ENCODE results near the gene TEX2. TPM values are rescaled to one million over a fixed set of nuclear protein-coding genes. Genes with fewer than 3 reads are reported as not detected.

TEX2 gene
- total and polyA plus RNA-seq, 2 experiments from 2014 or later, result 18.7 to 23.5 TPM

GRCh38 chr17:64102627-64103390 is 160.3 kb downstream of the TEX2 start:
- no peak for TF ChIP-seq CTCF (IDR thresholded peaks at IDR 0.05; ENCODE audit: low read depth, low read length)
- Histone ChIP-seq H3K9me3 (ENCODE audit: low read depth) (no peaks in the 10 kb centered on the region), H3K4me3 (no peak overlapping the region), H3K27me3 (no peaks in the 10 kb centered on the region), H3K27ac (no peak overlapping the region), H3K4me1 (ENCODE audit: low read depth) (peaks cover 2% of the 10 kb centered on the region), H3K36me3 (no peaks in the 10 kb centered on the region)
- no peak for DNase-seq (ENCODE audit: low read depth in 1 of 2, low spot score in 1 of 2)

GRCh38 chr17:64099543-64099942 is 163.5 kb downstream of the TEX2 start:
- no peak for DNase-seq (ENCODE audit: low read depth in 1 of 2, low spot score in 1 of 2)
- Histone ChIP-seq H3K9me3 (ENCODE audit: low read depth) (no peaks in the 10 kb centered on the region), H3K27ac (no peak overlapping the region), H3K27me3 (no peaks in the 10 kb centered on the region), H3K4me1 (ENCODE audit: low read depth) (peaks cover 9% of the 10 kb centered on the region), H3K4me3 (no peak overlapping the region), H3K36me3 (no peaks in the 10 kb centered on the region)
- TF ChIP-seq CTCF (IDR thresholded peaks at IDR 0.05; ENCODE audit: low read depth, low read length), result no peak

Other genes starting within 250 kb of the TEX2 start
- gene ICAM2, start 242.6 kb downstream of the TEX2 start, total RNA-seq, result not detected in 2 replicates
- gene ICAM2, start 242.6 kb downstream of the TEX2 start, polyA plus RNA-seq, result 1.1 and 2.3 TPM in 2 replicates
- gene ERN1, start 133.1 kb downstream of the TEX2 start, total RNA-seq, result 6.6 and 8.9 TPM in 2 replicates
- 12.4 and 17.9 TPM in 2 replicates for gene ERN1, start 133.1 kb downstream of the TEX2 start, polyA plus RNA-seq
- 0.56 and 4.0 TPM in 2 replicates for gene PECAM1, start 127.6 kb upstream of the TEX2 start, total RNA-seq
- gene PECAM1, start 127.6 kb upstream of the TEX2 start, polyA plus RNA-seq, result 0.29 TPM in 1 of 2 replicates, not detected in the other
- not detected in 2 replicates for gene MILR1, start 185.9 kb upstream of the TEX2 start, total RNA-seq
- gene MILR1, start 185.9 kb upstream of the TEX2 start, polyA plus RNA-seq, result not detected in 2 replicates
- 8.1 and 17.0 TPM in 2 replicates for gene POLG2, start 233.8 kb upstream of the TEX2 start, total RNA-seq
- gene POLG2, start 233.8 kb upstream of the TEX2 start, polyA plus RNA-seq, result 22.2 and 32.9 TPM in 2 replicates
- 726 and 1,000 TPM in 2 replicates for gene DDX5, start 243.0 kb upstream of the TEX2 start, total RNA-seq
- 591 and 639 TPM in 2 replicates for gene DDX5, start 243.0 kb upstream of the TEX2 start, polyA plus RNA-seq
- gene CEP95, start 243.7 kb upstream of the TEX2 start, total RNA-seq, result 28.1 and 40.3 TPM in 2 replicates
- 29.1 and 31.3 TPM in 2 replicates for gene CEP95, start 243.7 kb upstream of the TEX2 start, polyA plus RNA-seq

Measured in cardiac muscle cell (in vitro differentiated cells and primary cell).